A204.1 (cell line): ENCODE results near the gene UTS2R.
"Not testable (repeated sequence)": the region's sequence is repeated elsewhere in the genome, so short reads cannot be mapped to it uniquely, and the experiment has no call there.

Experiments used
- FAIRE-seq: peaks from 2 replicates; lab custom pipeline; 2012; peaks lifted over from hg19 to GRCh38; lab: Jason Lieb, UNC

The UTS2R gene

GRCh38 chr17:82375359-82376041 lies 3.9 kb downstream of the UTS2R start:
- no peak for FAIRE-seq

GRCh38 chr17:82376042-82376730 lies 4.6 kb downstream of the UTS2R start:
- FAIRE-seq: no peak

GRCh38 chr17:82377294-82377693 lies 5.7 kb downstream of the UTS2R start:
- FAIRE-seq: not testable (repeated sequence)

DNA sequence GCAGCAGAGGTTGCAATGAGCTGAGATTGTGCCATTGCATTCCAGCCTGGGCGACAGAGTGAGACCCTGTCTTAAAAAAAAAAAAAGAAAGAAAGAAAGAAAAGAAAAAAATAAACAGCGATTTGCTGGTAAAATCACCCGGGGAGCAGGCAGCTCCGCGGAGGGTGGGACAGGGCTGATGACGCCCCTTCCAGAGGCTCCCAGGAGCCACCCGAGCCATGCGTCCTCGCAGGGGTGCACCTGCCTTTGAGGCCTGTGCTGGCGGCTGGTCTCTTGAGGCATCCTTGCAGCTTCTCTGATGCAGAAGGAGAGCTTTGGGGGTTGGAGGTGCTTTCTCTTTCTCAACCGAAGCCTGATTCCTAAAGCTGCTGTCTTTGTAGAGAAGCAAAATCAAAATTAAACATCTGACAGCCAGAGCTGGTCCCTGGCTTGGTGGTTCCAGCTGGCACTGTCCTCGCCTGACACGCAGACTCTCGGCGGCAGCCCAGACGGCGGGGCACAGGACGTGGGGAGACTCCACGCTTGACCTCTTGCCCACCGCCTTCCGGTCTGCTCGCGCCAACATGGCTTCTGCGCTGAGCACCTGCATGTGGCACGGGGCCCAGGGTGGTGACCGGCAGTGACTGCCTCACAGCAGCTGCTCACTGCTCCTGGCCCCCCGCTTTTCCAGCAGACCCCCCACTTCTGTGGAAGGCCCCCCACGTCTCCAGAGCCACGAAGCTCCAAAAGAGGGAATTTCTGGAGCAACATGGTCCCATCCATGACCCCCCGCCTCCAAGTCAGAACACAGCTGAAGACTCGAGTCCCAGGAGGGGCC lies 6.6 kb downstream of the UTS2R start:
- FAIRE-seq: no peak

GRCh38 chr17:82378741-82379021 lies 7.1 kb downstream of the UTS2R start:
- FAIRE-seq: no peak

DNA sequence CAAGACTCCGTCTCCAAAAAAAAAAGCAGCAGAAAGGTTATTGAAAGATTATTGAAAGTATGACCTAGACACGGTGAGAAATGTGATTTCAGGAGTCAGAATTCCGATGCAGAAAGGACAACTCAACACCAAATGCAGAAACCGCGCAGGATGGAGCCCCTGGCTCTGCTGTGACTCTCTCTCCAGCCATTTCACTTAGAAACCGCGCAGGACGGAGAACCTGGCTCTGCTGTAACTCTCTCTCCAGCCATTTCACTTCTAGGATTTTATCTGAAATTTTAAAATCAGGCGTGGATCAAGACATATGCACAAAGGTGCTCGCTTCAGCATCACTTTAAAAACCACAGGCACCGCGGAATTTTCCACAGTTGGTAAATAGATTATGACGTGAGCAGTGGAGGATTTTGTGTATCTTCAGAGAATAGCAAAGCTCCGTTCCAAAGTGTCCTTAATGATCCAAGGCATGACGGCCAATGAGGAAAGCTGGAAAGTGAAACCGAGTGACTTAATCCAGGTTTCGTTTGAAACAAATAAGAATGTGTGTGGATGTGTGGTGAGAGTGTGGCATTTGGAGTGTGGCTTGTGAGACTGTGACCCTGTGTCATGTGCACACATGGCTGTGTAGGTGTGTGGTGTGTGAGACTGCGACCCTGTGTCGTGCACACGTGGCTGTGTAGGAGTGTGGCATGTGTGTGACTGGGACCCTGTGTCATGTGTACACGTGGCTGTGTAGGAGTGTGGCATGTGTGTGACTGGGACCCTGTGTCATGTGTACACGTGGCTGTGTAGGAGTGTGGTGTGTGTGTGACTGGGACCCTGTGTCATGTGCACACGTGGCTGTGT lies 9.5 kb downstream of the UTS2R start:
- FAIRE-seq: no peak

GRCh38 chr17:82381703-82382009 lies 10.1 kb downstream of the UTS2R start:
- not testable (repeated sequence) for FAIRE-seq

DNA sequence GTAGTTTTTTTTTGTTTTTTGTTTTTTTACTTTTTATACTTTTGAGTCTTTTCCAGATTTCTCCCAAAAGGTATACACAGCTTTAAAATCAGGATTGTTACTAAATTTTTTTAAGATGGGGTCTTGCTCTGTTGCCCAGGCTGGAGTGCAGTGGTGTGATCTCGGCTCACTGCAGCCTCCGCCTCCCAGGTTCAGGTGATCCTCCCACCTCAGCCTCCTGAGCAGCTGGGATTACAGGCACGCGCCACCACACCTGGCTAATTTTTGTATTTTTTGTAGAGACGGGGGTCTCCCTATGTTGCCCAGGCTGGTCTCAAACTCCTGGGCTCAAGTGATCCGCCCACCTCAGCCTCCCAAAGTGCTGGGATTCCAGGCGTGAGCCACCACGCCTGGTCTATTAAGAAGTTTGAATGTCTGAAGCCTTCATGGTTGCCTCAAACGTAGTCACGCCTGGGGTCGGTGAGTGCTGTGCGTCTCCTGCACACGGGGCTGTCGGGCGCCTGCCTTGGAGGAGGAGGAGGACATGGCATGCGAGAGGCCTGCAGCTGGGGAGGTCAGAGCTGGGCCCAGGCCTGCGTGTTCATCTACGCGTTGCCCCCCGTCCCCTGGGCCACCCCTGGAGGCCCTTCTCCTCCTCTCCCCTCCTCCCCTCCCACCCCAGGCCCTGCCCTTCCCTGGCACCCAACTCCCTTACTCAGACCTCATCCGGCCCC lies 10.8 kb downstream of the UTS2R start:
- not testable (repeated sequence) for FAIRE-seq

- no peak for FAIRE-seq
Observed at GRCh38 chr17:82382933-82383255, 11.3 kb downstream of the UTS2R start.

- no peak for FAIRE-seq
Observed at GRCh38 chr17:82383411-82383810, 11.8 kb downstream of the UTS2R start.

DNA sequence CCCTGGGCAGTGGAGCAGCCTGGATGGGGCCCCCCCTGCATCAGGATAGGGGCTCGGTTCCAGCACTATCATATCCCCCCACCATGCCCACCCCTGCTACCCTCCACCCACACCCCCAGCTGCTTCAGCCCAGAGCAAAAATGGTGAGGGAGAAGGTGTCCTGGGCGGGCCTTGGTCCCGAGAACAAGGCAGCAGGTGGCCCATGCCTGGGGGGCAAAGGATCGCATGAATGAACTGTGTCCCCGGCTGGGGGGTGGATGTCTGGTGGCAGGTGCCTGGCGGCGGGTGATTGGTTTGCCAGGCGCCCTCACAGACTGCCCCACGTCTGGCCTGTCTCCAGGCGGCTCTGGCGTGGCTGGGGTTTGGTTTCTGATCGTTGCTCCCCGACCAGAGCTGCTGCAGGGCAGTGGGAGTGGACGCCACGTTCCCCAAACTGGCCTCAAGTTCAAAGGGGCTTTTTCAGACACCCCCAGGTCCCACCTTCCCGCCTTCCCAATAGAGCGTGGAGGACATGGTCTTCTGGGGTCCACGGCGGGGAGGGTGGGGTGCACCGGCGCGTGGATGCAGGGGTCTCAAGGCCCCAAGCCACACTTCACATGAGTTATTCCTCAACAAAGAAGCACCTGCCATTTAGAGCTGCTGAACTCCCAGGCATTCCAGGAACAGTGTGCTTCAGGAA lies 12.6 kb downstream of the UTS2R start:
- FAIRE-seq: no peak

DNA sequence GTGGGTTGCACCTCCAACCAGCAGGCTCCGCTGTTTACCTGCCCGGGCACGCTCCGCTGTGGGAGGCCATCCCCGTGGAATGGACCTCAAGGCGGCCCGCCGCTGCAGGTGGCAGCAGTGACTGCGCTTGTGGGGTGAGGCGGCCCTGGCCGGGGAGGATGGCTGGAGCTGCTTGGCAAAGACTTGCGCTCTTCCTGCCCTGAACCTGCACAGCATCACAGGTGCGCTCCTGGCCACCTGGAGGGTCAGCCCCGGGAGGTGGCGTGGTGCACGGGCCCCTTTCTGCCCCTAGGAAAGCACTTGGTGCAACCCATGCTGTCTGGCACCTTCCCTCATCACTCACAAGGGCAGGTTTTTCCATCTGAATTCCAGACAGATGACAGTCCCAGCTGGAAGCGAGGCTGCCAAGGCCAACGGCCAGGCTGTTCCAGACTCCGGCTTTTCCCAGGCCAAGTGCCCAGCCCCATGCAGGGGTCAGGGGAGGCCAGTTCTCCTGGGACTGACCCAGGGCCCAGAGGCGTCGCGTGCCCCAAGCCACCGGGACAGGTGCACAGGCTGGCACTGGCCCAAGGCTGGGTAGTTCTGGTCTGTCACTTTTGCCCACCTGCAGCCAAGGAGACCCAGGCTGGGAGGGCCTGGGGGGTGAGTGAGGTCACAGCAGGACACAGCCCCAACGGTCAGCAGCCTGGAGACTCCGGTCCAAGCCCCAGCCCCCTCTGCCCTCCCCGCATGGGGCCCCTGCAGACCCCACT lies 13.3 kb downstream of the UTS2R start:
- FAIRE-seq: no peak

GRCh38 chr17:82385559-82386254 lies 14.1 kb downstream of the UTS2R start:
- no peak for FAIRE-seq

DNA sequence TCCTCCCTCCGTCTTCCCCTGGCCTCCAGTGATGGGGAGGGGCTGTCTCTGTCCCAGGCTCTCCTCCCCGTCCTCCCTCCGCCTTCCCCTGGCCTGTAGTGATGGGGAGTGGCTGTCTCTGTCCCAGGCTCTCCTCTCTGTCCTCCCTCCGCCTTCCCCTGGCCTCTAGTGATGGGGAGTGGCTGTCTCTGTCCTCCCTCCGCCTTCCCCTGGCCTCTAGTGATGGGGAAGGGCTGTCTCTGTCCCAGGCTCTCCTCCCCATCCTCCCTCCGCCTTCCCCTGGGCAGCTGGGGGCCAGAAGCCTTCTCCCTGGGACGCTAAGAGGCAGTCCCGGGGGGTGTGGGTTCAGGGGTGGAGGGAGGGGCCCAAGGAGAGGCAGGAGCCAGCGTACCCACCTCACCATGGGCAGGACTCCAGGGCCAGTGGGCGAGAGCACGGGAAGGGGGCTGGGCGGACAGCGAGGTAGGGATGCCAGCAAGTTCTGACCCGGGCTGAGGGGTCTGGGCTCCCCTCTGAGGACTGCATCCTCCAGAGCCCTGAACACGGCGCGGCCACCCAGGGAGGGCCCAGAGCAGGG lies 14.8 kb downstream of the UTS2R start:
- no peak for FAIRE-seq

DNA sequence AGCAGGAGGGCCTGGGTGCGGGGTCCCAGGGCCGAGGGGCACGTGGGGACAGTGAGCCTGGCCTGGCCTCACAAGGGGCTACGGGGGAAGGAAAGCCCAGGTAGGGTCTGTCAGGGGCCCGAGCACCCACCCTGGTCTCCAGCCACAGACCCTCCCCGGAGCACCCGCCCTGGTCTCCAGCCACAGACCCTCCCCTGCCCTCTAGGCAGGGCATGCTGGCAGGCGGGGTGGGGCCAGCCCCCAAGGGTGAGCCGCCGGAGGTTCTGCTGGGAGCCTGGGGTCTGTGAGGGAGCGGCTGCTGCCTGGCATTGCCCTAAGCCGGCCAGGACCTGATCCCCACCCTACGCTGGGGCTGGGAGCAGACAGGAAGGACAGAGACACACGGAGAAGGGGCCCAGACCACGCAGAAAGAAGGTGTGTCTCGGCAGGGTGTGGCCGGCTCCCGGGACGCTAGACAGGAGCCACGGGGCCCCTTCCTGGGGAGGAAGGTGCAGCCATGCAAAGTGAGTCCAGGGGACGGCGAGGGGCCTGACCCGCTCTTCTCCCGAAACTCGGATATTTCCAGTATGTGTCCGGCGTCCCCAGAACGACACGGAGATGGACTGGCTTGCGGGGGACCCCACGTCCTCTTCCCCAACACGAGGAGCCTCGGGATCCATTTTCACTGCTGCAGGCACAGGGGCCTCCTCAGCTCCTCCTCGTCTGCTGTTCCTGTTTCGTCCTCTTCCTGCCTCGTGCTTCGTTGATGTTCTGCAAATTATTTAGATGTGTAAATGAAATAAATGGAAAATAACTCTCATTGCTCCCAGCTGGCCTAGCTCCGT lies 15.5 kb downstream of the UTS2R start:
- no peak for FAIRE-seq

- no peak for FAIRE-seq
Observed at GRCh38 chr17:82387705-82388106, 16.1 kb downstream of the UTS2R start.

GRCh38 chr17:82388223-82388921 lies 16.8 kb downstream of the UTS2R start:
- no peak for FAIRE-seq

GRCh38 chr17:82388922-82389283 lies 17.3 kb downstream of the UTS2R start:
- FAIRE-seq: no peak
